Right ventricle myocardium superior (tissue), 1 donor: ENCODE measurements around the gene SMIM35. TPM values are rescaled to one million over a fixed set of nuclear protein-coding genes. Genes with fewer than 3 reads are reported as not detected.

Source experiments
- ATAC-seq: fragments of 200-7000 bp; cut with Tn5 transposase; one replicate; pipeline ENCODE4 v1.9.1; 2020; ENCODE audit warnings: mild to moderate bottlenecking; ENCODE audit not compliant: poor library complexity
- DNase-seq: peaks from one replicate; pipeline ENCODE4 v3.0.0-alpha.2; 2020
- intact Hi-C: fragments of 100-400 bp; cut with DNase I; formaldehyde crosslinking; loops from one replicate; pipeline ENCODE4 v1.11.2; 2022
- total RNA-seq: library from RNA; stranded (reverse); fragmentation: NEBNext Ultra II Directional; extraction: Animal tissue kit (Norgen Biotek cat#: 25700); gene quantifications from one replicate; pipeline ENCODE4 v1.2.1, GENCODE V29; 2021
- donor health status: DM: no; HTN: yes; CAD: no; lungs with severe emphysema.

SMIM35 gene
- total RNA-seq, 1 donor from 2014 or later, result not detected

- ATAC-seq (no peak), DNase-seq (no peak)
- intact Hi-C loops, result no loop called here
These were observed 26.1 kb upstream of the SMIM35 start for GRCh38 chr11:118112711-118113430.

GRCh38 chr11:118111744-118112035 lies 24.9 kb upstream of the SMIM35 start:
- DNase-seq (no peak), ATAC-seq (no peak)
- intact Hi-C loops, result no loop called here

DNA sequence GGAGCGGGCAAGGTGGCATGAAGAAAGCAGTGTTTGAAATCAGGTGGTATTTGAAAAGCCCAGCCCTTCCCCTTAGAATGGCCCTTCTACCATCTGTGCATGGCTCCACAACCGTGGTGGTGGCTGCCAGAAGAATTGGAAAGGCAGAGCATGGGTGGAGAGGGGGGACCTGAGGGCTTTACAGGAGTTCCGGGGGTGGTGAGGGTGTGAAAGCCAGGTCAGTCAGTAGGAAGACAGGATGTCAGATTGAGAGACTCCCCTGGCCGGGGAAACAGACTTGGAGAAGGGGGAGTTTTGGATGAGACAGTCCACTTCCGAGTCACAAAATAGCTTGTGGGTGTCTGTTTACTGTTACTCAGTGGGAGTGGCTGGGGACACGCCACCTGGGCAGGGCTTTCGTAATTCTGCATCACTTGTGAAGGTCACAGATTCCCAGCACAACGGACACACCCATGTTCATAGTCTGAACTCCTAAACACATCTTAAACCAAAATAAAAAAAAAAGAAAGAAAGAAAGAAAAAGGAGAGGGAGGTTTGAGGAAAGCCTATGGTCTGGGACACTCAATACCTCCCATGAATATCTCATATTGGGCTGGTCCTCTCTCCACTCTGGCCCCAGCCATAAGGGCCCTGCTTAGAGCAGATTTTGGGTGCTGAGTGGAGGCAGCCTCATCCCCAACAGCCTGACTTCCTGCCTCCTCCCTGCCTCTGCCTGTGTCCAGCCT lies 24.4 kb upstream of the SMIM35 start:
- ATAC-seq, result no peak

GRCh38 chr11:118109231-118109630 lies 22.5 kb upstream of the SMIM35 start:
- intact Hi-C loops, result no loop called here
- DNase-seq (peak; percentile 57), ATAC-seq (peak; percentile 81)

More for the DNA sequence above, 24.4 kb upstream of the SMIM35 start:
- intact Hi-C loops, result no loop called here
- DNase-seq, result no peak

DNA sequence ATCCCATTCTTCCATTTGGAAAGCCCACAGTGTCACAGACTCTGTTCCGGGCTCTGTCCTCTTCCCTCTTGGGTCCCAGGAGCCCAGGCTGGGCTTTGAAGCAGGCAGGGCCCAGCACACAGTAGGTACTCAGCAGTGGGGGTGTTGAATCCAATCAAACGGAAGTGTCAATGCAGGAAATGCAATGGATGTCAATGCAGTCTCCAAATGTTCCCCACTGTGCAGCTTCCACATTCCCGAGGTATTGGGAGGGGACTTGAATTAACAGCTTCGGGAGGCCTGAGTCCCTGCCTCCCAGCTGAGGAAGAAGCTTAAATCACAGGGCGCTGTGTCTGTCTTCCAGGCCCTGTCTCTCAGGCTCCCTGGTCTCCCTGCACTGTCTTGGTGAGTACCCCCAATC lies 21.8 kb upstream of the SMIM35 start:
- ATAC-seq, result no peak
- intact Hi-C loops, result no loop called here
- no peak for DNase-seq

DNA sequence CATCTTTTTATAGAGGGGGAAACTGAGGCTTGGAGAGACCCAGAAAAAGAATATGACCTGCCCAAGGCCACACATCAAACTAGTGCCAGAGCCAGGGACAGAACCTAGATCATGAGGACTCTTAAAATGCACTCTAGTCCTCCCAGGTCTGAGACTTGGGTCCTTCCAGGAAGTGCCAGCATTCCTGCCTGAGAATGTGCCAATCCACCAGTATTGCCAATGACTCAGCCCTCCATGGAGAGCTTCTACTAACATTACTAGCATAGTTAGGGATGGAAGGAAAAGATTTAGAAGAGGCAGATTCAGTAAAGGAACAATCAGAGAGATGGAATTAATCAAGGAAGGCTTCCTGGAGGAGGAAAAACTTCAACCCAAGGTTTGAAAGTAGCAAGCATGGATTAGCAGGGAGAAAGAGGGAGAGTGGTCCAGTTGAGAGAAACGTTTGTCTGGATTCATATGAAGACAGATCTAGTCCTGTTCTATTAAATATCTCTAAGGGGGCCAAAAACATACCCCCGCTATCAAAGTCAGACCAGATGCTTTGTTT lies 20.1 kb upstream of the SMIM35 start:
- intact Hi-C loops, result no loop called here
- ATAC-seq (no peak), DNase-seq (no peak)

DNA sequence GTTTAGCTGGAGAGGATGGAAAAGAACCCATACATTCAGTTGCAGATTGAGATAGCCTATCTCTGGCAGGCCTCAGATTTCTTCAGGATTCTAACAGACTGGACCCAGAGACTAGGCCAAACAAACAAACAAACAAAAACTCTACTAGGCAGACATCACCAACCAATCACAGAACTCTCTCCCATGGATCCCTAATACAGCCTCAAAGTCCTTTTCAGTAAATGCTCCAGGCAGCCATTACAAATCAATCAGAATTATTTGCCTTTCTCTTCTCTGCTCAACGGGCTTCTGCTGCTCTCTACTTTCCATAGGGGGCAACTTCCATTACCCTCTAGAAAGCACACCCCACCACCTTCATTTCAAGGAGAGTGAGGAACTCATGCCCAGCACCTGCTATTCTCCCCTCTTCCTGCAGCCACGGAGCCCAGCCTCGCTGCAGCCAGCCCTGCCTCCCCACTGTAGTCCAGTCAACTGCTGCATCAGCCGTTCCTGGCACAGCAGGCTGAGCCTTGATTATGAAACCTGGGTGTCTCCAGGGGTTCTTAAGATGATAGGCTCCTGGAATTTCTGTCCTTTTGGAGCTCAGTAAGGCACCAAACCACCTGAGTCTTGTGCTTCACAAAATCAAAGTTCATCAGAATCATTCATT lies 19.0 kb upstream of the SMIM35 start:
- ATAC-seq (no peak), DNase-seq (no peak)
- intact Hi-C loops, result no loop called here

GRCh38 chr11:118104491-118104890 lies 17.7 kb upstream of the SMIM35 start:
- intact Hi-C loops, result no loop called here
- no peak for ATAC-seq
- no peak for DNase-seq

DNA sequence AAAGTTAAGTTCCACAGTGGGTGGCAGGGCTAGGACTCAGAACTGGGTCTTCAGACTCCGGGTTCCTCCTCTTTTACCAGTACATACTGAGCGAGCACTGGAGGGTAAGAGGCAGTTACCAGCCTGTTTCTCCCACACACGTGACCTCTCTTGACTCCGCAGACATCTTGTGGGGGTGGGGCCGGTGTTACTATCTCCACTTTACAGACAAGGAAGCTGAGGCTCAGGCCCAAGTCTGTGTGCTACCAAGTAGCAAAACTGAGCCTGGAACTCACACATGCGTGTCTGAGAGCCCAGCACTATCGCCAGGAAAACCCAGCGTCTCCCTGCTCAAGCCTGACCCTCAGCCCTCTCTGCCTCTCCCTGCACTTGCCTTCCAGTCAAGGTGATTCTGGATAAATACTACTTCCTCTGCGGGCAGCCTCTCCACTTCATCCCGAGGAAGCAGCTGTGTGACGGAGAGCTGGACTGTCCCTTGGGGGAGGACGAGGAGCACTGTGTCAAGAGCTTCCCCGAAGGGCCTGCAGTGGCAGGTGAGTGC lies 16.0 kb upstream of the SMIM35 start:
- no peak for ATAC-seq
- no peak for DNase-seq
- intact Hi-C loops, result no loop called here

DNA sequence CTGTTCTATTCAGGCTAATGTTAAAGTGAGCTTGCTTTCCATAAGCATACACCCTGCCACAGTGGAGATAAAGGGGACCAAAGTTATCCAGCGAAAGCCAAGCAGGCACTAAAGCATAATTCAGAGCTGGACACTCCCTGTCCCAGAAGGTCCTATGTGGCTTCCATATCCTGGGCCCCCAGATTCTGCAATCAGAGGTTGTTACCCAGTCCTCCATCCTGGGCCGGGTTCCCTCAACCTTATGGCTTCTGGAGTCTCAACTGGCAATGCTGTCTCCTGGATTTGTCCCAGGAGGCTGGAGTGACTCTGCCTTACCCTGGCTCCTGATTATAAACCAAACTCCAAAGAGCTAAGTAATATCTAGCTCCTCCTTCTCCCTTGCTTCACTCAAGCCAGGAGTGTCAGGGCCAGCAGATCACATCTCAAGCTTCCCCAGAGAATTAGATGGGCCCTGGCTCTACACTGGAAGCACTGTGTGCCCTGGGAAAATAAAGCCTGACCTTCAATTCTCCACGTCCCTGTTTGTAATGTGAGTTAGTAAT lies 14.0 kb upstream of the SMIM35 start:
- intact Hi-C loops, result no loop called here
- DNase-seq, result no peak
- peak; percentile 18 for ATAC-seq

DNA sequence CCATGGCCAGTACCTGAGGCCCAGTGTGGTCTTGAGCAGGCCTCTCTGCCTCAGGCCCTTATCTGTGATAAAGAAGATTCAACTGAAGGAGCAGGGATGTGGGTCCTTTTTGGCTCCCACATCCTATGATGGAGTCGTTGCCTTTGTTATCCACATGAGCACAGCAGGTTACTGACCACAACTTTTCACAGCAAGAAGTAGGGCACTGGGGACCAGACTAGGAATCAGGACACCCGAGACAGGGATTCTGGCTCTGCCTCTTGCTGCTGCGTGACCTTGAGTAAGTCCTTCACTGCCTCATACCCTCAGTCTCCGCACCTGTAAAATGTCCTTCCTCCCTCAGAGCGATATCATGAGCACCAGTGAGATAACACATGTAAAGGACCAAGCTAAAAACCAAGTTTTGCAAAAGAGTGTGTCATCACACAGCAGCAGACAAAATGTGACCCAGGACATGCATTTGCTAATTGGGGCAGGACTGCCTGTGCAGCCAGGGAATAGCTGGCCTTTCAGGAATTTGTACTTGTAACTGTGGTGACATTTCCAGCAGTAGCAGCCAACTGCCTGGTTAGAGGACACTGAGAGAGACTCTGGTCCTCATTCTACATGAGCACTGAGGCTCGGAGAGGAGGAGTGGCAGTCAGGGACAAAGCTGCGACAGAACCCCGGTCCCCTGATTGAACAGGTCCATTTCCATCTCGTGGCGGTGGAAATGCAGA lies 13.2 kb upstream of the SMIM35 start:
- DNase-seq, result no peak
- peak; percentile 93 for ATAC-seq
- intact Hi-C loops, result no loop called here

DNA sequence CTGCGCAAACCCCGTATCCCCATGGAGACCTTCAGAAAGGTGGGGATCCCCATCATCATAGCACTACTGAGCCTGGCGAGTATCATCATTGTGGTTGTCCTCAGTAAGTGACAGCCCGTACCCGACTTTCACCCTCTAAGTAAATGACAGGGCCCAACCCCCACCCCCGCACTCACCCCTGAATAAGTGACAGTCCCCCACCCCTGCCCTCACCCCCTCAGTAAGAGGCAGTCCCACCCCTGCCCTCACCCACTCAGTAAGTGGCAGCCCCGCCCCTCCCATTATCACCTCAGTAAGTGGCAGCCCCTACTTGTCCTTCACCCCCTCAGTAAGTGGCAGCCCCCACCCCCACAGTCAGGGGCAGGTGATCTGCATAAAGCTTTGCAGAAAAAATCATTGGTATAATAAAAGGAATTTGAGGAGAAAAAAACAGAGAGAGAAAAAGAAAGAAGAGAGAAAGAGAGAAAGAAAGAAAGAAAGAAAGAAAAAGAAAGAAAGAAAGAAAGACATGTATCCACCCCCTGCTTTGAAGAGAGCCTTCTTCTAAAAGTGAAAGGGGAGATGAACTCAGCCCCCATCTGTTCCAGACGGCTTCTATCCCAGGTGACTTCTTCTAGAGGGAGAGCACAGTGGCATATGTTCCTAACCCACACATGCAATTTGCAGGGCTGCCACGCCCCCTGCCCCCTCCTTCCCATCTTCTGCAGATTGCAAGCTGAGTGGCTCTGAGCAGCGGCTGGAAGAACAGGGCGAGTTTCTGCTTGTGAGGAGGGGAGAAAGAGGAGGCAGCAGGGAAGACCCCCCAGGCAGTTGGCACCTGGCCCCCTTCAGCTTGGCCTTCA lies 12.5 kb upstream of the SMIM35 start:
- intact Hi-C loops, result no loop called here
- ATAC-seq (peak; percentile 10), DNase-seq (no peak)

- intact Hi-C loops, result no loop called here
- ATAC-seq, result no peak
- no peak for DNase-seq
These were observed 9.2 kb upstream of the SMIM35 start for GRCh38 chr11:118095967-118096367.

- DNase-seq (no peak), ATAC-seq (no peak)
These were observed 8.7 kb upstream of the SMIM35 start for GRCh38 chr11:118095493-118095892.

GRCh38 chr11:118092907-118093571 lies 6.3 kb upstream of the SMIM35 start:
- no peak for DNase-seq
- ATAC-seq, result no peak
- intact Hi-C loops, result no loop called here

More at GRCh38 chr11:118095493-118095892, 8.7 kb upstream of the SMIM35 start:
- intact Hi-C loops, result no loop called here

DNA sequence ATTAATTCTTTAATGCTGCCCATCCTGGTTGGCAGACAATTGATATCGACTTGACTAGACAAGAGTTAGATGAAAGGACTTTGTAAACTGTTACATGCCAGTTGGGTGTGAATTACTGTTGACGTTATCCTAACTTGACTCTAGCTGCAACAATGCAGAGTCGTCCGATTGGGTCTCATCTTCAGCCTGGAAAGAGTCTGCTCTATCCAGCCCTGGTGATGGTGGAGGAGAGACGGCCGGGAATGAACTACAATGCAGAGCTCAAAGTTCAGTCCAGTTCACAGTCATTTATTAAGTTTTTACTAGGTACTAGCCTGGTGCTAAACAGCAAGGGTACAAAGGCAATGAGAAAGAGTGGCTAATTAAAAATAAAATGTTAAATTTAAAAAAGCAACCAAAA lies 4.9 kb upstream of the SMIM35 start:
- DNase-seq (no peak), ATAC-seq (no peak)
- intact Hi-C loops, result no loop called here

DNA sequence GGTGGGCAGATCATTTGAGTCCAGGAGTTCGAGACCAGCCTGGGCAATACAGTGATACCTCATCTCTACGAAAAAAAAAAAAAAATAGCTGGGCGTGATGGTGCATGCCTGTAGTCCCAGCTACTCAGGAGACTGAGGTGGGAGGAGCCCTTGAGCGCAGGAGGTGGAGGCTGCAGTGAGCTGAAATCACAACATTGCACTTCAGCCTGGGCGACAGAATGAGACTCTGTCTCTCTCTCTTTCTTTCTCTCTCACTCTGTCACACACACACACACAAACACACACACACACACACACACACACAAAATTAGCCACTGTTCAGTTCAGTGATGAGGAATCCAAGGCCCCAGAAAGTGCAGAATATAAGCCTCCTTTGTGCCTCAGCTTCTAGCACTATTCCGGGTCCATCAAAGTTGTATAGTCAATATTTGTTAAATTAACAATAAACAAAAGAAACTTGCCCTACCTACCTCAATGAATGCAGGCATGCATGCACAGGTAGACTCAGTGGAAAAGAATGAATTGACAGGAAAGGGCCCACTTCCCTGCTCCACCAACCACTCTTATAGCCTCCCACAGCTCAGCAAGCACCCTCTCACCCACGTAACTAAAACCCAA lies 3.9 kb upstream of the SMIM35 start:
- ATAC-seq, result no peak
- DNase-seq, result no peak
- intact Hi-C loops, result no loop called here
